ENCODE results near the gene ARHGEF1. TPM values are rescaled to one million over a fixed set of nuclear protein-coding genes. Genes with fewer than 3 reads are reported as not detected.

The ARHGEF1 gene
- total RNA-seq, 1 experiment from 2014 or later: 69.5 TPM

GRCh38 chr19:41892173-41892902, 9.4 kb downstream of the ARHGEF1 start:
- DNase-seq (ENCODE audit: low read depth, low spot score): no peak
- POLR2A ChIA-PET: no interaction called here
- no peaks in the 10 kb centered on the region for H3K9me3 ChIP-seq (ENCODE audit: control insufficient read depth, insufficient read depth, low read depth, low read length)
- CTCF ChIA-PET: no interaction called here
- H3K4me1 ChIP-seq (ENCODE audit: control insufficient read depth, insufficient read depth, low read length): peaks cover 8% of the 10 kb centered on the region
- no peak overlapping the region for H3K27ac ChIP-seq (ENCODE audit: low read length)
- TF ChIP-seq, protein P1, sequence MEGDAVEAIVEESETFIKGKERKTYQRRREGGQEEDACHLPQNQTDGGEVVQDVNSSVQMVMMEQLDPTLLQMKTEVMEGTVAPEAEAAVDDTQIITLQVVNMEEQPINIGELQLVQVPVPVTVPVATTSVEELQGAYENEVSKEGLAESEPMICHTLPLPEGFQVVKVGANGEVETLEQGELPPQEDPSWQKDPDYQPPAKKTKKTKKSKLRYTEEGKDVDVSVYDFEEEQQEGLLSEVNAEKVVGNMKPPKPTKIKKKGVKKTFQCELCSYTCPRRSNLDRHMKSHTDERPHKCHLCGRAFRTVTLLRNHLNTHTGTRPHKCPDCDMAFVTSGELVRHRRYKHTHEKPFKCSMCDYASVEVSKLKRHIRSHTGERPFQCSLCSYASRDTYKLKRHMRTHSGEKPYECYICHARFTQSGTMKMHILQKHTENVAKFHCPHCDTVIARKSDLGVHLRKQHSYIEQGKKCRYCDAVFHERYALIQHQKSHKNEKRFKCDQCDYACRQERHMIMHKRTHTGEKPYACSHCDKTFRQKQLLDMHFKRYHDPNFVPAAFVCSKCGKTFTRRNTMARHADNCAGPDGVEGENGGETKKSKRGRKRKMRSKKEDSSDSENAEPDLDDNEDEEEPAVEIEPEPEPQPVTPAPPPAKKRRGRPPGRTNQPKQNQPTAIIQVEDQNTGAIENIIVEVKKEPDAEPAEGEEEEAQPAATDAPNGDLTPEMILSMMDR (IDR thresholded peaks at IDR 0.05): no peak
- TF ChIP-seq TCF7L2 (IDR thresholded peaks at IDR 0.05; ENCODE audit: low read depth, low read length) (no peak), SIN3A (IDR thresholded peaks at IDR 0.05; ENCODE audit: borderline replicate concordance, insufficient read depth, low read depth, low read length) (no peak), POLR2AphosphoS5 (IDR thresholded peaks at IDR 0.05; ENCODE audit: low read depth, low read length) (no peak)
- TF ChIP-seq, protein P2, sequence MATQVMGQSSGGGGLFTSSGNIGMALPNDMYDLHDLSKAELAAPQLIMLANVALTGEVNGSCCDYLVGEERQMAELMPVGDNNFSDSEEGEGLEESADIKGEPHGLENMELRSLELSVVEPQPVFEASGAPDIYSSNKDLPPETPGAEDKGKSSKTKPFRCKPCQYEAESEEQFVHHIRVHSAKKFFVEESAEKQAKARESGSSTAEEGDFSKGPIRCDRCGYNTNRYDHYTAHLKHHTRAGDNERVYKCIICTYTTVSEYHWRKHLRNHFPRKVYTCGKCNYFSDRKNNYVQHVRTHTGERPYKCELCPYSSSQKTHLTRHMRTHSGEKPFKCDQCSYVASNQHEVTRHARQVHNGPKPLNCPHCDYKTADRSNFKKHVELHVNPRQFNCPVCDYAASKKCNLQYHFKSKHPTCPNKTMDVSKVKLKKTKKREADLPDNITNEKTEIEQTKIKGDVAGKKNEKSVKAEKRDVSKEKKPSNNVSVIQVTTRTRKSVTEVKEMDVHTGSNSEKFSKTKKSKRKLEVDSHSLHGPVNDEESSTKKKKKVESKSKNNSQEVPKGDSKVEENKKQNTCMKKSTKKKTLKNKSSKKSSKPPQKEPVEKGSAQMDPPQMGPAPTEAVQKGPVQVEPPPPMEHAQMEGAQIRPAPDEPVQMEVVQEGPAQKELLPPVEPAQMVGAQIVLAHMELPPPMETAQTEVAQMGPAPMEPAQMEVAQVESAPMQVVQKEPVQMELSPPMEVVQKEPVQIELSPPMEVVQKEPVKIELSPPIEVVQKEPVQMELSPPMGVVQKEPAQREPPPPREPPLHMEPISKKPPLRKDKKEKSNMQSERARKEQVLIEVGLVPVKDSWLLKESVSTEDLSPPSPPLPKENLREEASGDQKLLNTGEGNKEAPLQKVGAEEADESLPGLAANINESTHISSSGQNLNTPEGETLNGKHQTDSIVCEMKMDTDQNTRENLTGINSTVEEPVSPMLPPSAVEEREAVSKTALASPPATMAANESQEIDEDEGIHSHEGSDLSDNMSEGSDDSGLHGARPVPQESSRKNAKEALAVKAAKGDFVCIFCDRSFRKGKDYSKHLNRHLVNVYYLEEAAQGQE (IDR thresholded peaks at IDR 0.05; ENCODE audit: insufficient read depth in 1 of 2, low read depth in 2 of 2, low read length in 1 of 2): no peak
- intact Hi-C loops (cut with micrococcal nuclease; ENCODE audit: unreplicated experiment): no loop called here
- ATAC-seq: no peak
- in situ Hi-C loops (cut with HindIII; ENCODE audit: low pct_unique_long_range_greater_than_20kb, low sequenced_read_pairs): no loop called here
- no TSS peak for BruUV-seq (replicated peaks)
- H3K27me3 ChIP-seq (ENCODE audit: control insufficient read depth, insufficient read depth, low read length): no peaks in the 10 kb centered on the region
- no peaks in the 10 kb centered on the region for H3K36me3 ChIP-seq (ENCODE audit: control insufficient read depth, insufficient read depth, low read length)
- no peak overlapping the region for H3K4me3 ChIP-seq (ENCODE audit: low read depth in 2 of 2, low read length in 2 of 2)

DNA sequence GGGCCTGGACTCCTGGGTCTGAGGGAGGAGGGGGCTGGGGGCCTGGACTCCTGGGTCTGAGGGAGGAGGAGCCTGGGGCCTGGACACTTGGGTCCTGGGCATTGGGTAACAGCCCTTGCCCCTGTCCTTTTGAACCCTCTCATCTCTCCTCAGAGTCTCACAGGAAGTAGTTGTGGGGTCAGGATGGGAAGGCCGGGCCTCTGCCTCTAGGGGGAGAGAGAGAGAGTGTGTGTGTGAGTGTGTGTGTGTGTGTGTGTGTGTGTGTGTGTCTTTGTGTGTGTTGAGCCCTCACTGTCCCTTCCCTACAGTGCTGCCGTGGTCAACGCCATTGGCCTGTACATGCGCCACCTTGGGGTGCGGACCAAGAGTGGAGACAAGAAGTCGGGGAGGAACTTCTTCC, 10.9 kb downstream of the ARHGEF1 start:
- no TSS peak for BruUV-seq (replicated peaks)
- in situ Hi-C loops (cut with HindIII; ENCODE audit: low pct_unique_long_range_greater_than_20kb, low sequenced_read_pairs) (no loop called here), intact Hi-C loops (cut with micrococcal nuclease; ENCODE audit: unreplicated experiment) (no loop called here)

More for the DNA sequence above, 10.9 kb downstream of the ARHGEF1 start:
- Histone ChIP-seq H3K4me1 (ENCODE audit: control insufficient read depth, insufficient read depth, low read length) (no peaks in the 10 kb centered on the region; the same call in 1 of the 2 replicates), H3K36me3 (ENCODE audit: control insufficient read depth, insufficient read depth, low read length) (no peaks in the 10 kb centered on the region), H3K9me3 (ENCODE audit: control insufficient read depth, insufficient read depth, low read depth, low read length) (no peaks in the 10 kb centered on the region), H3K4me3 (ENCODE audit: low read depth in 2 of 2, low read length in 2 of 2) (no peak overlapping the region), H3K27ac (ENCODE audit: low read length) (no peak overlapping the region), H3K27me3 (ENCODE audit: control insufficient read depth, insufficient read depth, low read length) (no peaks in the 10 kb centered on the region)
- POLR2A ChIA-PET: no interaction called here
- no peak for DNase-seq (ENCODE audit: low read depth, low spot score)
- CTCF ChIA-PET: no interaction called here
- TF ChIP-seq POLR2AphosphoS5 (IDR thresholded peaks at IDR 0.05; ENCODE audit: low read depth, low read length) (no peak), TCF7L2 (IDR thresholded peaks at IDR 0.05; ENCODE audit: low read depth, low read length) (no peak), SIN3A (IDR thresholded peaks at IDR 0.05; ENCODE audit: borderline replicate concordance, insufficient read depth, low read depth, low read length) (no peak)
- TF ChIP-seq, protein P1 (IDR thresholded peaks at IDR 0.05): peak; percentile 25
- TF ChIP-seq, protein P2 (IDR thresholded peaks at IDR 0.05; ENCODE audit: insufficient read depth in 1 of 2, low read depth in 2 of 2, low read length in 1 of 2): no peak
- 0 out of 2 replicates have a peak, but pooled peaks have one; percentile 12 for ATAC-seq

Measured in Panc1 (cell line).